ENCODE data around the gene CLTB. TPM values are rescaled to one million over a fixed set of nuclear protein-coding genes. Genes with fewer than 3 reads are reported as not detected.

The CLTB gene
- polyA plus RNA-seq, 2 of the 4 experiments (the other 2 are of a cell fraction): 42.2 to 47.4 TPM

GRCh38 chr5:176368726-176369125 is 47.6 kb downstream of the CLTB start:
- no peak overlapping the region for H3K4me3 ChIP-seq
- TF ChIP-seq HES2 (IDR thresholded peaks at IDR 0.05): no peak
- H3K9me3 ChIP-seq: no peaks in the 10 kb centered on the region
- DNase-seq (ENCODE audit: low read depth in 1 of 2, low spot score in 1 of 2): no peak
- no peak for FAIRE-seq
- POLR2A ChIA-PET: no interaction called here
- H3K27ac ChIP-seq: no peak overlapping the region
- ATAC-seq: no peak
- no peaks in the 10 kb centered on the region for H3K4me1 ChIP-seq
- no peak overlapping the region for H3K4me2 ChIP-seq
- WGBS (ENCODE audit: missing lambda C conversion rate): 85% methylated on average over 9 of the region's 13 CpGs
- CTCF ChIA-PET: interaction anchor here (1.0 kb wide), 1 partner anchor 638 kb away, joined by 3 read pairs; no protein-coding TSS in a partner anchor

GRCh38 chr5:176366232-176366894 is 50.0 kb downstream of the CLTB start:
- Histone ChIP-seq H3K27ac (no peak overlapping the region), H3K4me2 (no peak overlapping the region), H3K4me3 (no peak overlapping the region), H3K4me1 (peaks cover 4% of the 10 kb centered on the region; the same call in 1 of the 3 replicates), H3K9me3 (no peaks in the 10 kb centered on the region)
- CTCF ChIA-PET: no interaction called here
- no peak for ATAC-seq
- POLR2A ChIA-PET: no interaction called here
- TF ChIP-seq HOXA7 (CRISPR knock-in tag; IDR thresholded peaks at IDR 0.05) (no peak), JUNB (IDR thresholded peaks at IDR 0.05) (no peak), NR3C1 (IDR thresholded peaks at IDR 0.05) (no peak), GATA3 (IDR thresholded peaks at IDR 0.05; ENCODE audit: borderline replicate concordance) (no peak), MAX (IDR thresholded peaks at IDR 0.05) (no peak), MAFK (IDR thresholded peaks at IDR 0.05; ENCODE audit: partially characterized antibody) (no peak), HOXB5 (CRISPR knock-in tag; IDR thresholded peaks at IDR 0.05) (no peak), HES2 (IDR thresholded peaks at IDR 0.05) (no peak), RNF2 (IDR thresholded peaks at IDR 0.05; ENCODE audit: borderline replicate concordance, low read depth) (no peak), EHMT2 (IDR thresholded peaks at IDR 0.05; ENCODE audit: low read depth) (no peak), NPAS2 (CRISPR knock-in tag; IDR thresholded peaks at IDR 0.05; ENCODE audit: borderline replicate concordance) (no peak)
- DNase-seq (ENCODE audit: low read depth in 1 of 2, low spot score in 1 of 2): no peak
- no peak for FAIRE-seq
- WGBS (ENCODE audit: missing lambda C conversion rate): 93% methylated on average over 38 of the region's 38 CpGs

GRCh38 chr5:176365351-176366231 is 50.7 kb downstream of the CLTB start, which contains the start of gene ARL10:
Gene ARL10, plus strand, starts transcription at chr5:176365487. Its CDS starts 77 bp downstream, at chr5:176365564.
- Histone ChIP-seq H3K9me3 (no peaks in the 10 kb centered on the region), H3K4me2 (peak within 1 kb of the TSS; percentile 69), H3K27ac (peak within 1 kb of the TSS; percentile 30 to 50; a peak in 4 of 6 replicates), H3K4me1 (peaks cover 4% of the 10 kb centered on the region; the same call in 1 of the 3 replicates), H3K4me3 (peak within 1 kb of the TSS; percentile 38)
- ATAC-seq (no peak), DNase-seq (ENCODE audit: low read depth in 1 of 2, low spot score in 1 of 2) (no peak), FAIRE-seq (no peak)
- no peak for TF ChIP-seq NFE2L2 (conservative IDR thresholded peaks at IDR 0.05; ENCODE audit: low read length)
- no peak for TF ChIP-seq ZNF302 (CRISPR knock-in tag; IDR thresholded peaks at IDR 0.05)
- no peak for TF ChIP-seq JUN (IDR thresholded peaks at IDR 0.05)
- no peak for TF ChIP-seq SREBF2 (IDR thresholded peaks at IDR 0.05)
- TF ChIP-seq FOSB (CRISPR knock-in tag; IDR thresholded peaks at IDR 0.05): no peak
- no peak for TF ChIP-seq HDAC2 (IDR thresholded peaks at IDR 0.05)
- no peak for TF ChIP-seq BHLHE40 (IDR thresholded peaks at IDR 0.05; ENCODE audit: low read depth, low read length)
- no peak for TF ChIP-seq TFCP2L1 (CRISPR knock-in tag; IDR thresholded peaks at IDR 0.05)
- no peak for TF ChIP-seq CBX2 (IDR thresholded peaks at IDR 0.05; ENCODE audit: borderline replicate concordance, low read depth)
- TF ChIP-seq POLR2A (IDR thresholded peaks at IDR 0.05; ENCODE audit: low read length): no peak
- TF ChIP-seq MAX (IDR thresholded peaks at IDR 0.05): no peak
- TF ChIP-seq TP53 (CRISPR knock-in tag; IDR thresholded peaks at IDR 0.05): no peak
- TF ChIP-seq ESRRA (IDR thresholded peaks at IDR 0.05; ENCODE audit: borderline replicate concordance, low read length): no peak
- no peak for TF ChIP-seq MAZ (IDR thresholded peaks at IDR 0.05; ENCODE audit: borderline replicate concordance, low read depth, low read length)
- TF ChIP-seq RCOR1 (IDR thresholded peaks at IDR 0.05; ENCODE audit: low read depth, low read length): no peak
- no peak for TF ChIP-seq ATOH8 (CRISPR knock-in tag; IDR thresholded peaks at IDR 0.05; ENCODE audit: low read depth)
- no peak for TF ChIP-seq HOXB5 (CRISPR knock-in tag; IDR thresholded peaks at IDR 0.05)
- TF ChIP-seq GATA3 (IDR thresholded peaks at IDR 0.05; ENCODE audit: borderline replicate concordance): no peak
- ChIA-PET CTCF (no interaction called here), POLR2A (no interaction called here)
- 75% methylated on average over 54 of the region's 108 CpGs for WGBS (ENCODE audit: missing lambda C conversion rate)

Data from A549 (cell line).